Dermis microvascular lymphatic vessel endothelial cell (primary cell): ENCODE measurements around the gene MYADM. TPM values are rescaled to one million over a fixed set of nuclear protein-coding genes. Genes with fewer than 3 reads are reported as not detected.

Source experiments
- DNase-seq, 2 donors: peaks; one replicate each; pipeline versions ENCODE4 v3.0.0 to v3.0.0-alpha.2; 2010; ENCODE audit warnings: low read depth in 2 of 2
- total RNA-seq: library from RNA; depleted of rRNA; stranded (reverse); fragments of >200 nt; gene quantifications from 2 replicates; pipeline ENCODE4 v1.2.1, GENCODE V29; 2014

The MYADM gene
- total RNA-seq, 1 donor from 2014 or later = 5.9 TPM

DNA sequence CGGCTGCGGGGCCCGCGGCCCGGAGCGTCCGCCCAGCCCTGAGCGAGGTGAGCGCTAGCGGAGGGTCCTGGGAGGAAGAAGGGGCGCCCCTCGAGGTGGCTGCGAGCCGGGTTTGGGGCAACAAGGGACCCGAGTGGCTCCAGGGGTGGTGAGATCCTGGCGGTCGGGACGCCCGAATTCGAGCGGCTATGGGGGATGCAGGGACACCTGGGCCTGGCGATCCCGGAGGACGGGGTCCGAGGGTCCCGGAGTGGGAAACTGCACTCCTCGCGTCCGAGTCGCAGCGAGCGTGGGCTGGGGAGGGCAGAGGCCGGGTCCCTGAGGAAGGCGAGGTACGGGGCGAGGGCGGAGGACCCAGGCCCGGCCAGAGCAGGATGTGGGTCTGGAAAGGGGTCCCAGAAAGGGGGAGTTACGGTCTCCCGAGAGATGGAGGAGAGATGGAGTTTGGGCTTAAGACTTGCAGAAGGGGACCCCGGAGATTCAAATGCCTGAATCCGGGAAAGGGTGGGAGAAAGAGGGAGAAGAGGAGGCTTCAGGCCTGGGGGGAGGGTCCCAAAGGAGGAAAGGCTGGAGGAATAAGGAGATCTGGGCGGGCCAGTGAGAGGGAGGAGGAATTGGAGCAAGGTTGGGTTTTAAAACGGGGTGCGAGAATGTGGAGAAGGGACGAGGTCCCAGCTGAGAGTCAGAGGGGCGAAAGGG, 41.9 kb downstream of the MYADM start:
- no peak for DNase-seq

DNA sequence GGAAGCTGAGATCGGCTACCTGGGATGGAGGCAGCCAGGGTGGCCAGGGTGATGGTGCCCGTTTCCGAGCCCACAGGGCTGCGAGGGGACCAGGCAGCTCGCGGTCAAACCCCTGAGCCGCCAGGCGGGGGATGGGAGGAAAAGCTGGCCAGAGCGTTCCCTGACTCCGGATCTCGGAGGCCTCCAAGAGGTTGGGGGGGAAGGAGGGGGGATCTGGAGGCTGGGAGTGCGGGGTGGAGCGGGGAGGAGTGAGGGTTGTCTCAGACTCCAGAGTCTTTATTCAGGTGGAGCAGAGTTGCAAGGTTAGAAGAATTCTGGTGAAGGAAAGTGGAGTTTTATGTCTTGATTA, 42.5 kb downstream of the MYADM start:
- DNase-seq = no peak

DNA sequence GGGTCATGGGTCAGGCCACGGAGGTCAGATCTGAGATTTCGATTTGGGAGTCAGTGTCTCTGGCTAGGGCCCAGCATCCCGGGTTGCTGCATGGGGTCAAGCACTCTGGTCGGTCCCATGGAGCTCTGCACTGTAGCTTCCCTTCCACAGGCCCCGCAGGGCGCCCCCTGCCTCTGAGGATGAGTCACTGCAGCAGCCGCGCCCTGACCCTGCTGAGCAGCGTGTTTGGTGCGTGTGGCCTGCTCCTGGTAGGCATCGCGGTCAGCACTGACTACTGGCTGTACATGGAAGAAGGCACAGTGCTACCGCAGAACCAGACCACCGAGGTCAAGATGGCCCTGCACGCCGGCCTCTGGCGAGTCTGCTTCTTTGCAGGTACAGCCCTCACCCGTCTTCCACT, 45.0 kb downstream of the MYADM start:
- no peak for DNase-seq

DNA sequence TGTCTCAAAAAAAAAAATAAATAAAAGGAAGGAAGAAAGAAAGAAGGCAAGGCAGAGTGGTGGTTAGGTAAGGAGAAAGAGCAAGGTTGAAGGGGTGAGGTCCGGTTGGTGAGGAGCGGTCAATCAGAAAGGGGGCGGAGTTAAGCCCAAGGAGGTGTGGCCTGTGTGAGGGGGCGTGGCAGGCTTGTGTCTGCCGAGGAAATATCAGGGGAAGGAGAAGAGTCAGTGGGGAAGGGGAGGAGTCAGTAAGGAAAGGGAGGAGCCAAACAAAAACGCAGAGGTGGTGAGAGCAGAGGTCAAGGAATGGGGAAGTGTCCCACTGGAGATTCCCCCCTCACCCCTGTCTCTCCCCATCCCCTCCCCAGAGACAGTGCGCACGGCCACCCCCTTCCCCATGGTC, 47.3 kb downstream of the MYADM start:
- DNase-seq = no peak

DNA sequence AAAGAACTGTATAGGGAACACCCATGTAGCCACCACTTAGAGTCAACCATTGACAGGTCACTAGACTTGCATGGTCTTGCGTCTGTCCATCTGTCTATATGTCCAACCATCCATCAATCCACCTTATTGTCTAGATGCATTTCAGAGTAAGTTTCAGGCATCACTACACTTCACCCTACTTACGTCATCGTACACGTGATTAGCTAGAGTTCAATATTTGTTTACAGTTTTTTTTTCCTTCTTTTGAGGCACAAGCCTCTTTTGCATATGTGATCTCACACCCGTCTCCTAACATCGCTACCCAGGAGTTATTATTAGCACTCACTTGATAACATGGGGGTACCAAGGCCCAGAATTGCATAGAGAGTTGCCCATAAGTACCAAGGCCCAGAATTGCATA, 48.3 kb downstream of the MYADM start:
- no peak for DNase-seq

DNA sequence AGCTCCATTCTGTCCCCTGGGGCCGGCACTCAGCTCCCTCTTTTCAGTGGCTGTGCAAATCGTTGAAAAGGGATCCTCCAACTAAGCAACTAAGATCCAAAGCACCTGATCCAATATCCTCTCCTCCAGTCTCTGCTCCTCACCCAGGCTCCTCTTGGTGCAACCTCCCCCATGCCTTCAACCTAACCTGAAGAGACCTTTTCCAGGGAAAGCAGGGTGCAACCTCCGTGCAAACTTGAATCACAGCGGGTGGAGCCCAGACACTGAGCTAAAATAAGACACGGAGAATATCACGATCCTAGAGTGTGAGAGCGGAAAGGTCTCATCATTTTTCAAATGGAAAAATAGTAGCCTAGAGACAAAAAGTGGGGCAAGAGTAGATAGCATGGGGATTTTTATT, 49.7 kb downstream of the MYADM start:
- no peak for DNase-seq

Other genes starting within 250 kb of the MYADM start
- not detected in 2 replicates for gene DPRX, start 235.9 kb upstream of the MYADM start, total RNA-seq
- 0.51 and 0.76 TPM in 2 replicates for gene NLRP12, start 43.6 kb upstream of the MYADM start, total RNA-seq
- gene PRKCG, start 14.3 kb downstream of the MYADM start, total RNA-seq = not detected in 2 replicates
- not detected in 2 replicates for gene CACNG7, start 41.4 kb downstream of the MYADM start, total RNA-seq
- 0.13 TPM in 2 replicates for gene CACNG8, start 95.1 kb downstream of the MYADM start, total RNA-seq
- gene CACNG6, start 123.8 kb downstream of the MYADM start, total RNA-seq = 0.38 and 0.77 TPM in 2 replicates
- not detected in 2 replicates for gene VSTM1, start 196.0 kb downstream of the MYADM start, total RNA-seq
- gene TARM1, start 213.5 kb downstream of the MYADM start, total RNA-seq = not detected in 2 replicates
- gene OSCAR, start 232.9 kb downstream of the MYADM start, total RNA-seq = under 0.01 TPM in 1 of 2 replicates, not detected in the other
- 17.1 and 19.8 TPM in 2 replicates for gene NDUFA3, start 235.0 kb downstream of the MYADM start, total RNA-seq
- gene TFPT, start 247.8 kb downstream of the MYADM start, total RNA-seq = 19.1 and 19.6 TPM in 2 replicates
- 60.3 and 64.5 TPM in 2 replicates for gene PRPF31, start 247.9 kb downstream of the MYADM start, total RNA-seq